ENCODE measurements around the gene C3.

C3 gene

DNA sequence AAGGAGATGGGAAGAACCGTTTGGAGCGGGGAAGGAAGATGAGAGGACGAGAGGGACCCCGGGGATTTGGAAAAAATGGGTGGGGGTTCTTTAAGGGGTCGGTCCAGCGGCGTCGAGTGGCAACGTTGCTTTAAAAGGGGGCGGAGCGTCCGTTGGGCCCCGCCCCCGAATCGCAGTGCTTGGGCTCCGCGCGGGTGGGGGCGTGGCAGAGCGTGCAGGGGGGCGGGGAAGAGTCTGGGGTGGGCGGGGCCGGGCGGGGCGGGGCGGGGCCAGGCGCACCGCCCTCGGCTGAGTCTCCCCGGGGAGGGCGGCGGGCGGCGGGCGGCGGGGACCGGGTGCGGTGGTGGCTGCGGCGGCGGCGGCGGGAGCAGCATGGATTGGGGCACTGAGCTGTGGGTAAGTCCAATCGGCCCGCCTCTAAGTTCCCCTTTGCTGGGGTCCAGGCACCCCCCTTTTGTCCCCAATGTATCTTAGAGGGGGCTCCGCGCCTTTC is 19.0 kb upstream of the C3 start, which contains the start of gene TRIP10:
Gene TRIP10, plus strand, starts transcription at position 291 of the 493 bp plus-strand sequence. Its CDS starts 82 bp downstream, at position 373.
- H3K4me1 Mint-ChIP-seq = peaks cover 44% of the 10 kb centered on the region
- DNase-seq = peak; percentile 82
- H3K27me3 Mint-ChIP-seq = peaks cover 7% of the 10 kb centered on the region
- CTCF ChIA-PET = interaction anchor here (1.3 to 4.3 kb wide), 4 partner anchors 64 to 223 kb away, joined by 3 to 72 read pairs (median 9); no protein-coding TSS in a partner anchor
- H3K9me3 Mint-ChIP-seq = no peaks in the 10 kb centered on the region
- peaks cover 14% of the 10 kb centered on the region for H3K36me3 Mint-ChIP-seq
- peak within 1 kb of the TSS; percentile 98 for H3K4me3 Mint-ChIP-seq
- H3K27ac Mint-ChIP-seq = peak within 1 kb of the TSS; percentile 98

DNA sequence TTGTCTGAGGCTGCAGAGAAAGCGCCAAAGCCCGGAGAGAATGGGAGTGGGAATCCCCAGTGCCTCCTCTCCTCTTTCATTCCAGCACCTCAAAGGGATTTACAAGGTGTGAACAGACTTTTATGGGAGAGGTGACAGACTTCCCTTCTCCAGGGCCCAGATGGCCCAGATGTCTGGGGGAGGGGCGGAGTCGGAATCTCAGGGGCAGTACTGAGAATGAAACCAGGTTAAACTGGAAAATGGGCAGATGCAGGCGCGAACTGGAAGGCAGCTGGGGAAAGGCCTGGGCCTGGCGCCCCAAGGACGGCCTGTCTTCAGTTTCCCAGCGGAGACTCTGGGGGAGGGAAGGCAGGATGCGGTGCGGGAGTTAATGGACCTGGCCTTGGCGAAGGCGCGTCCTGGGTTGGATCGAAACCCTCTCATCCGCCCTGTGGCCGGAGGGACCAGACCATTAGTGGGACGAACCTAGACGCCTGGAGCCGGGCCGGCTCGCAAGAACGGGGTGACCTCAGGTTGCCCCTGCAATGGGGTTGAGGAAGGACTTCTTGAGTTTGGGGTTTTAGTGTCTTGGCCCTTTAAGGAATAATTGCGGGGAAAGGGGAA is 18.4 kb upstream of the C3 start:
- Mint-ChIP-seq H3K27me3 (peaks cover 7% of the 10 kb centered on the region), H3K9me3 (no peaks in the 10 kb centered on the region), H3K4me1 (peaks cover 44% of the 10 kb centered on the region), H3K36me3 (peaks cover 11% of the 10 kb centered on the region), H3K27ac (peak overlapping the region; percentile 98), H3K4me3 (peak overlapping the region; percentile 98)
- DNase-seq = peak; percentile 59
- CTCF ChIA-PET = interaction anchor here (1.0 to 4.3 kb wide), 11 partner anchors 30 to 222 kb away, joined by 3 to 72 read pairs (median 4); partner anchors contain the start of gene VAV1

DNA sequence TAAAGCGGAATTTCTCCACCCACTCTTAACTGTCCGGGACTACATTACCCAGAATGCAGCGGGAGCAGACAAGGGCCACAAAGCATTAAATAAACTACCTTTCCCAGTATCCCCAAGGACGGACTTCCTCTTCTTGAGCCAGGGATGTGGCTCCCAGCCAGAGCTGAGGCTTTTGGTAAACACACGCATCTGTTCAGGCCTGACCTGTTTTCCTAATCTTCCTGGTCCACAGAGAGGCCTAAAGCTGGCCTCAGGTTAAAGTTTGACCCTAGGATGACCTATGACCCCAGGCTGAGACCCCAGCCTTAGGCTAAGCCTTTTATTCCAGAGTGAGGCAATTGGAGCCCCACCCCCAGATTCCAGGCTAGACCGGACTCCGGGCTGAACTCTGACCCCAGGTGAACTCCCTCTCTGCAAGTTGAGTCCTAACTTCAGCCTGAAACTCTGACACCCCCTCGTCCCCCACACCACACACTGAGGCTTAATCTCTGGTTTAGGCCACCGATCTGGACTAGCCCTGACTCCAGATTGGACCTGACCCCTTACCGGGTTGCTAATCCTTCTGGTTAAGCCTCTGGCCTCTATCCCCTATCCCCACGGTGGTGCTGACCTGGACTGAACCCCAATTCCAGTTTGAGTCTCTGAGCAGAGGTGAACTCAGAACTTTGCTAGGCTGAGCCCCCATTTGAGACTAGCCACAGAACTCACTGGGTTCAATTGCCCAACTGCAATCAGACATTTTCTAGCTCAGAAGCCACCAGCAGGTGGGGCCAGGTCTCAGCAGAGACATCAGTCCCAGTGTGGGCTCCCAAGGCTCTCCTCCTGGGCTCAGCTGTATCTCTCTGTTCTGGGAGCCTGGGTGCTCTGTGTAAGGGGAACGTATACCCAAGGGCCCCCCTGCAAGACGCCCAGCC is 17.7 kb upstream of the C3 start:
- DNase-seq = peak; percentile 88
- Mint-ChIP-seq H3K27ac (peak overlapping the region; percentile 98), H3K9me3 (no peaks in the 10 kb centered on the region), H3K36me3 (peaks cover 11% of the 10 kb centered on the region), H3K4me1 (peaks cover 44% of the 10 kb centered on the region), H3K27me3 (peaks cover 7% of the 10 kb centered on the region), H3K4me3 (peak overlapping the region; percentile 98)
- CTCF ChIA-PET = interaction anchor here (1.0 to 4.3 kb wide), 13 partner anchors 31 to 222 kb away, joined by 3 to 72 read pairs (median 4); partner anchors contain the start of gene VAV1

DNA sequence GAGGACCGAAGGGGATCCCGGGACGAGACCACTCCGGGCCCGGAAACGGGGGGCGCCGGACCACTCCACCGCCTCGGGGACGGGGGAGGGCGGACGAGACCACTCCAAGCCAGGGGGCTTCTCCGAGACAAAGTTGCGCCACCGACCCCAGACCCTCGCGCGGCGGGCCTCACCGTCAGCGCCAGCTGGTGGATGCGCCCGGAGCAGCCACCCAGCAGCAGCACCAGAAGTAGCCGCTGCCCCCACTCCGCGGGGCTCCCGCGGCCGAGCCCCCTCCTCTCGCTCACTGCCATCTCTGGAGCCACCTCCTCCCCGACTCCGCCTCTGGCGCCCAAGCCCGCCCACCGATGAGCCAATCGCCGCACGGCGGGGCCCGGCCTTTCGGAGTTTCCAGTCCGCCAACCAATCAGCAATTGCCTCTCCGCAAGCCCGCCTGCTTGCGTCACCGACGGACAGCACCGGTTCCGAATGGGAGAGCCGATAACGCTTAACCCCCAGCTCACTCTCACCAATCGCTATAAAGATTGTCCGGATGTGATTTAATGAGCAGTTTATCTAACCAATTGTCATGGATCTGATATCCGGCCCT is 16.9 kb upstream of the C3 start, which contains the start of gene GPR108:
Gene GPR108, minus strand, starts transcription at position 297 of the 589 bp plus-strand sequence. Its CDS starts 4 bp downstream, at position 293.
- peaks cover 44% of the 10 kb centered on the region for H3K4me1 Mint-ChIP-seq
- peak; percentile 100 for DNase-seq
- H3K36me3 Mint-ChIP-seq = peaks cover 15% of the 10 kb centered on the region
- no peaks in the 10 kb centered on the region for H3K9me3 Mint-ChIP-seq
- H3K27me3 Mint-ChIP-seq = peaks cover 7% of the 10 kb centered on the region
- peak within 1 kb of the TSS; percentile 98 for H3K4me3 Mint-ChIP-seq
- H3K27ac Mint-ChIP-seq = peak within 1 kb of the TSS; percentile 98
- CTCF ChIA-PET = interaction anchor here (1.0 to 4.3 kb wide), 9 partner anchors 35 to 221 kb away, joined by 3 to 72 read pairs (median 5); partner anchors contain the start of gene VAV1

DNA sequence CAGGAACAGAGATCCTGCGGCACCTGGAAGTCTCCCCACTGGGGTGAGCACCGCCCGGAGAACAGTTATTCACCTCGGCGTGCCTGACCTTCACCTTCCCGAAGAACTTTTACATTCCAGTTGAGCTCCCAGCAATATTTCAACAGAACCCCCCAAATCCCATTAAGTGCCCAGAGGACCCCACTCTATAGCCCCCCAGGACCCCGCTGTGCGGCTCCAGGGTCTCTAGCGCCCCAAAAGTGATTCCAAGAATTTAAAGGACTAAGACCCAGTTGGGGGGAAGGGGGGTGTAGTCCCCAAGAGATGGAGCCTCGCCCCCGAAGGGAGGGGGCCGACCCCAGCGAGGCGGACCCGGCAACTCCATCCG is 16.4 kb upstream of the C3 start:
- DNase-seq = no peak
- peaks cover 7% of the 10 kb centered on the region for H3K27me3 Mint-ChIP-seq
- peaks cover 44% of the 10 kb centered on the region for H3K4me1 Mint-ChIP-seq
- CTCF ChIA-PET = interaction anchor here (1.0 to 4.3 kb wide), 10 partner anchors 12 to 220 kb away, joined by 3 to 72 read pairs (median 8); partner anchors contain the start of gene VAV1
- peaks cover 18% of the 10 kb centered on the region for H3K36me3 Mint-ChIP-seq
- peak overlapping the region; percentile 98 for H3K4me3 Mint-ChIP-seq
- H3K9me3 Mint-ChIP-seq = no peaks in the 10 kb centered on the region
- H3K27ac Mint-ChIP-seq = peak overlapping the region; percentile 98

DNA sequence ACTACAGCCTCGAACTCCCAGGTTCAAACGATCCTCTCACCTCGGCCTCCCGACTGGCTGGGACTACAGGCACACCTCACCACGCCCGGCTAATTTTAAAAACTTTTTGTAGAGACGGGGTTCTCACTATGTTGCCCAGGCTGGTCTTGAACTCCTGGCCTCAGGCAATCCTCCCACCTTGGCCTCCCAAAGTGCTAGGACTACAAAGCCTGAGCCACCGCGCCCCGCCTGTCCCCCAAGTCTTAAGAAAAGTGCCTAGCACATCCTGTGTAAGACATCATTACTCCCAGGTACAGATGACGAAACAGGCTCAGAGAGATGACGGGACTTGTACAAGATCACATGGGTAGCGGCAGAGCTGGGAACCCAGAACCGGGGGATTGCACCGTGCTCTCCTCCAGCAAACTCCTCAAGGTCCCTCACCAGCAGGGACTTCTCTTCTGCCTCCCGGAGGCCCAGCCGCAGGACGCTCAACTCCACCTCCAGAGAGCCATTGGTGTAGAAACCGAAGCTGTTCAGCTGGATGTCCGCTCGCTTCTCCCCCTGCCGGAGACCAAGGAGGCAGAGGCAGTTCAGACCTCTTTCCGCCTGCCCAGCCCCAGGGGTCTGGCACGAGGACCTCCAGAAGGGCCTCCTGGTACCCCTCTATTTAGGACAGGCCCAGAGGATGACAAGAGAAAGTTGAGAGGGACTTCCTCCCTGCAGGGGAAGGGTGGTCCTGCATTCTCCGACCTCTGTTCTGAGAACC is 15.9 kb upstream of the C3 start:
- peak overlapping the region; percentile 98 for H3K4me3 Mint-ChIP-seq
- H3K27me3 Mint-ChIP-seq = peaks cover 7% of the 10 kb centered on the region
- CTCF ChIA-PET = interaction anchor here (0.8 to 4.3 kb wide), 11 partner anchors 12 to 219 kb away, joined by 3 to 72 read pairs (median 5); partner anchors contain the start of gene VAV1
- DNase-seq = peak; percentile 81
- H3K9me3 Mint-ChIP-seq = no peaks in the 10 kb centered on the region
- H3K36me3 Mint-ChIP-seq = peaks cover 18% of the 10 kb centered on the region
- H3K4me1 Mint-ChIP-seq = peaks cover 40% of the 10 kb centered on the region
- peak overlapping the region; percentile 98 for H3K27ac Mint-ChIP-seq

DNA sequence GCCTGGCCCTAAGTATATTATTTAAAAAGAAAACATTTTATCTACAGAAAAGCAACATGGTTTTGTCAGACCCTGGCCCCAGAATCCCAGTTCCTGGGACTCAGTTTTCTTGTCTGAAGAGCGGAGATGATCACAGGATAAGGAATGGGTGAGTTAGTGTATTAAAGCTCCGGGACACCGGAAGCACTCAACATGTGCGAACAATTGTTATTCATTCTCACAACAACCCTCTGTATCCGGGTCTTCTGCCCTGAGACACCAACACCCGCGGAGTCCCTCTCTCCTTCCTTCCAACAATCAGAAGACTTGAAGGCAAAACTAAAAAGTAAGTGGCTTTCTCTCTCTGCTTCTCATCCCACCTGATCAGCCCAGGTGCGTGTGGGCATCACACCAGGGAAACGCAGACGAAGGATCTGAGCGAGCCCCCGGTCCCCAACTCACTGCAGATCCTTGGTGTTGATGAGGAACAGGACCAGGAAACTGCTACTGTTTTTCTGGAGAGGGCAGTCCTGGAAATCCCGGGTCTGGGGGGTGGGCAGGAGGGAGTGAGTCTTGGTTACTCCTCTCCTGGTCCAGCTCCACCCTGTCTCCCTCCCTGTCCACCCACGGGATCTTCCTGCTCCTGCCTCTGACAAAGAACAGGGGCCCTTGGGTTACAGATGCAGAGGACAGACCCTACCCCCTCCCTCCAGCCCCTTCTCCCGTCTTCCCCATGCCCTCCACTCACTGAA is 14.9 kb upstream of the C3 start:
- peak overlapping the region; percentile 98 for H3K4me3 Mint-ChIP-seq
- DNase-seq = no peak
- peaks cover 33% of the 10 kb centered on the region for H3K4me1 Mint-ChIP-seq
- CTCF ChIA-PET = interaction anchor here (0.8 to 4.3 kb wide), 7 partner anchors 11 to 218 kb away, joined by 3 to 72 read pairs (median 5); no protein-coding TSS in a partner anchor
- H3K27me3 Mint-ChIP-seq = peaks cover 4% of the 10 kb centered on the region
- H3K9me3 Mint-ChIP-seq = no peaks in the 10 kb centered on the region
- H3K27ac Mint-ChIP-seq = peak overlapping the region; percentile 98
- H3K36me3 Mint-ChIP-seq = peaks cover 18% of the 10 kb centered on the region

DNA sequence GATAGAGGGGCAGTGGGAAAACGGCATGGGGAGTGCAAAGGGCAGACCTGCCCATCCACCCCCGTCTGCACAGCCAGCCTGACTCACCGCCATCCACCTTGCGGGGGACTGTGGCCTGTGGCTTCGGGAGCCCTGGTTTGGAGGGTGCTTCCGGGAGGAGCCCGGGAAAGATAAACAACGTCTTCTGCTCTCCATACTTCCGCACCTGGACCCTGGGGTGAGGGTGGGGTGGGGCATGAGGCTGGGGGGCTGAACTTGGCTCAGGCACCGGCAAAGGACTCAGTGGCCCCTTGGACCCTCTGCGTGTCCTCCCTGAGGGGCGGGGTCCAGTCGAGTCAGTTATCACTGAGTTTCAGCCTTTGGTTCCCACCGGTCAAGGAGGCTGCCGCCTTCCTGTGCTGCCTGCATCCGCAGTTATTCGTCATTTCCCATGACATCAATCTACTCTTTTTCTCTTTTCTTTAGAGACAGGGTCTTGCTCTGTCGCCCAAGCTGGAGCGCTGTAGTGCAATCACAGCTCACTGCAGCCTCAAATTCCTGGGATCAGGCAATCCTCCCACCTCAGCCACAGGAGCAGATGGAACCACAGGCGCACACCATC is 13.7 kb upstream of the C3 start:
- Mint-ChIP-seq H3K27ac (no peak overlapping the region), H3K9me3 (no peaks in the 10 kb centered on the region)
- CTCF ChIA-PET = no interaction called here

DNA sequence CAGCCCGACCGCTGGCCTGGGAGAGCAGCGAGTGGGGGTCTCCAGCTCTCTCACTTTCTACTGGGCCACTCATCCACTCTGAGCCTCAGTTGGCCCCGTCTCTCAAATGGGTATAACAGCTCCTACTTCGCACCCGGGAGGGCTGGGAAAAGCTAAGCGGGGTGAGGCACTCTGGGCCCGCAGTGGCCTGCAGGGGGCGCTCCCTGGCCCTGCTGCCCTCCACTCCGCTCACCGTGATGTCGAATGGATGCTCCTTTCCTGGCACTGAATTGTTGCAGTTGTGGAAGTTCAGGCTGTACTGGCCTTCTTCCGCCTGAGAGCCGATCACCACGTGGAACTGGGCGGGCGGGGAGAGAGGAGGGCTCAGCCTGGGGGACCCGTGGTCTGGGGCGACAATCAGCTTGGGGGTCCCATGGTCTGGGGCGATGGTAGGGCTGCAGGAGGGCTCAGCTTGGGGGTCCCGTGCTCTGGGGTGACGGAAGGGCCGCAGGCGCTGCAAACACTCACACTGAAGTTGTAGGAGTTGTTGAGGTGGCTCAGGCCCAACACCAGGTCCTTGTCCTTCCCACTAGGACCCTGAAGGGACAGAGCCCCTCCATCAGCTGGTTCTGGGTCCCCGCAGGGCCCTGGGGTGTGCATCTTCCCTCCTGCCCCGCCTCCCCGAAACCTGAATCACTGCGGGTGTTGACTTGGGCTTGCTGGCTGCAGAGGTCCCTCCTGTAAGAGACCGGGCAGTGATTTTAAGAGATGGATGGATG is 13.1 kb upstream of the C3 start:
- Mint-ChIP-seq H3K4me1 (peaks cover 22% of the 10 kb centered on the region), H3K4me3 (no peak overlapping the region), H3K27ac (no peak overlapping the region), H3K27me3 (peaks cover 4% of the 10 kb centered on the region), H3K9me3 (no peaks in the 10 kb centered on the region), H3K36me3 (peaks cover 25% of the 10 kb centered on the region)
- CTCF ChIA-PET = no interaction called here
- no peak for DNase-seq

More for the DNA sequence above, 13.7 kb upstream of the C3 start:
- H3K4me3 Mint-ChIP-seq = no peak overlapping the region
- no peak for DNase-seq
- peaks cover 25% of the 10 kb centered on the region for H3K36me3 Mint-ChIP-seq
- H3K27me3 Mint-ChIP-seq = peaks cover 4% of the 10 kb centered on the region
- H3K4me1 Mint-ChIP-seq = peaks cover 28% of the 10 kb centered on the region

DNA sequence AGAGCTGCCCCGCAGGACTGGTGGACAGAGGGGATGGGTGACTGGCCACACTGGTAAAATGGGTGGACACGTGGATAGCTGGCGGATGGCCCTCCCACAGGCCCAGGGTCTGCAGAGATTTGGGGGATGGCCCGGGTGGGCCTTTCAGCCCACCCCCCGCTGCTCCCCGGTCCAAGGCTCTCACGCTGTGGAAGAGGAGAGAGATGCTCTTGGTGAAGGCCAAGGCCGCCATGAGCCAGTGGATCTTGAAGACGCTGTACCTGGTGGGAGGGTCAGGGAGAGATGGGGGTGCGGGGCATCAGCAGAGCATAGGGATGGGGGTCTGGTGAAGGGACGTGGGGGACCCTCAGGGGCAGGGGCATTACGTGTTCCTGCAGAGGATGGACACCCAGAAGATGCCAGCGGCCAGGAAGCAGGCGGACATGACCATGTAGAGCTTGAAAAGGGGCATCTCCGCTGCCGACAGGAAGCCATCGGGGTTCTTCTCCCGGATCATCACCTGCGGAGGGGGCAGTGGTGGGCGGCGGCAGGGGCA is 12.4 kb upstream of the C3 start:
- no peak overlapping the region for H3K27ac Mint-ChIP-seq
- DNase-seq = no peak
- peaks cover 25% of the 10 kb centered on the region for H3K36me3 Mint-ChIP-seq
- CTCF ChIA-PET = no interaction called here
- peaks cover 15% of the 10 kb centered on the region for H3K4me1 Mint-ChIP-seq
- peaks cover 4% of the 10 kb centered on the region for H3K27me3 Mint-ChIP-seq
- no peaks in the 10 kb centered on the region for H3K9me3 Mint-ChIP-seq
- no peak overlapping the region for H3K4me3 Mint-ChIP-seq

DNA sequence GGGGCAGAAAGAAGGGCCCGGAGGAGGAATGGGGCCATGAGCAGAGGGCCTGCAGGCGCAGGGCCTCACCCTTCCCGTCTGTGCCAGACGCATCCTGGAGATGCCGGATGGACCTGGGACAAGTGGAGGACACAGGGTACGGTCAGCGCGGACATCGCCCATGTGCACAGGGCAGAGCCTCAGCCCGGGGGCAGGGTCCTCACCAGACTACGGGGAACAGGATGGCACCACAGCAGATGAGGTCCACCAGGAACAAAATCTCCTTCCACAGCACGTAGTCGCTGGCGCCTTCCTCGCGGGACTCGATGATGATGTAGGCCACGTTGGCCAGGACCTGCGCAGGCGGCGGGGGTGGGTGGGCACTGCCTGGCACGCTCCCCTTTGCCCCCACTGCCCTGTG is 11.4 kb upstream of the C3 start:
- Mint-ChIP-seq H3K27ac (no peak overlapping the region), H3K36me3 (peaks cover 25% of the 10 kb centered on the region), H3K9me3 (no peaks in the 10 kb centered on the region), H3K4me3 (no peak overlapping the region), H3K4me1 (peaks cover 13% of the 10 kb centered on the region), H3K27me3 (no peaks in the 10 kb centered on the region)
- DNase-seq = no peak
- CTCF ChIA-PET = no interaction called here
